ENCODE results near the gene PPP1R14C.

The PPP1R14C gene

DNA sequence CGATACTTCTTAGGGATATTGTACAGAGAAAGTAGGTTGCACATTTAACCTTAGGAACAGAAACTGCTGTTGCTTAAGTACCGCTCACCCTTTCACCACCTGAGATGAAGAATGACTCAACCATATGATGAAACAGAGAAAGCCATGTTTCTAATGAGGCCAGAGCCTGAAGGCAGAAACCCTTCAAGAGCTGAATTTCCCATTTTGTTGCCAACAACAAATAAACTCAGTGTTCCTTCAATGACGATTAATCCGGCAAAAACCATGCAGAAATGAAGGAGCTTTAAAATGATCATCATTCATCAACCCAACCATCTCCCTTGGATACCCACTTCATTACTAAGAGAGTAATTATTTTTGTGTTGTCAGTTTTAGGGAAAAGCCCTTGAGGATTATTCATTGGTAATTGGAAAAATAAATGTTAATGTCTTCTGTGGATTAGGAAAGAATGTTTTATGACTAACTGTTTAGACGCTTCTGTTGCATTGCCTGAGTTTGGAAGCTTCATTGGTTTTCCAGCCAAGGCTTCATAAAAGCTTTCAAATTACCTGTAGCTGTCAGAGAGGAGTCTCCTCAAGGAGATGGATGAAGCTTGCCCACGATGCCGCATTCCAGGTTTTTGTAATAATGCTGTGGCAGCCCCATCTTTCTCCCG lies 113.9 kb downstream of the PPP1R14C start:
- H3K4me3 ChIP-seq (replicated peaks; ENCODE audit: low read depth, low read length) = no peak overlapping the region
- no peak for DNase-seq (ENCODE audit: extremely low read depth, low read depth)
- no peak for TF ChIP-seq CTCF (IDR thresholded peaks at IDR 0.05; ENCODE audit: low read depth, low read length, missing control alignments)

DNA sequence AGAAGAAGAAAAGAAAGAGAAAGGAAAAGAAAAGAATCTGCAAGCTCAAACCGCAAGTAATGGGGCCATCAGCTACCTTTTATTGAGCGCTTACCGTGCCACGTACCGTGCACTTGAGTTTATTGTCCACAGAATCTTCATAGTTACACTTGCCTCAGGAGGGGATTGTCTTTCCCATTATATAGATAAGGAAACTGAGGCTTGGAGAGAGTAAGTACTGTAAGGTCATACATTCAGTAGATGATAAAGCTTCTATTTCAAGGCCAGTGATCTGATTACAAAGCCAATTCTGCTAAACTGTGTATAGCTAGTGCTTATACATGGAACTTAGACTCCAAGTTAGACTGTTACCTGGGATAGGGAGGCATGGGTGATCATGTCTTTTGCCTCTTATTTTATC lies 115.5 kb downstream of the PPP1R14C start:
- DNase-seq (ENCODE audit: extremely low read depth, low read depth) = no peak
- TF ChIP-seq CTCF (IDR thresholded peaks at IDR 0.05; ENCODE audit: low read depth, low read length, missing control alignments) = no peak
- H3K4me3 ChIP-seq (replicated peaks; ENCODE audit: low read depth, low read length) = no peak overlapping the region

DNA sequence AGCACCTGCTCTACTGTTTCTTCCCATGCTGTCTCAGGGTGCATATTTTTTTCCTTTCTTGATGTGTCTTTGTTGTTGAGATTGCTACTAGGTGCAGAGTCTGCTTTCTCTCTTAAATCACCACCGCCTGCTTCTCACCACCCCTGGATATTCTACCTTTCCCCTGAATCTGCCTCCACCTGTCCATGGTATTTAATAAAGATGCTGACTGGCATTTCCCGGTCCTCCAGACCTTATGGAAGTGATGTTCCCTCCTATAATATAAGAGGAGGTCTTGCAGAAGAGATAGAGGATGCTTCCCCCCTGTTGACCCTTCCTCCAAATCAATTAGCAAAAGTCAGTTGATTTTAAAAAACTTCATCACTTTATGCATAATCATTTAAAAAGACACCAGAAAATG lies 118.1 kb downstream of the PPP1R14C start:
- H3K4me3 ChIP-seq (replicated peaks; ENCODE audit: low read depth, low read length) = no peak overlapping the region
- TF ChIP-seq CTCF (IDR thresholded peaks at IDR 0.05; ENCODE audit: low read depth, low read length, missing control alignments) = no peak
- DNase-seq (ENCODE audit: extremely low read depth, low read depth) = no peak

DNA sequence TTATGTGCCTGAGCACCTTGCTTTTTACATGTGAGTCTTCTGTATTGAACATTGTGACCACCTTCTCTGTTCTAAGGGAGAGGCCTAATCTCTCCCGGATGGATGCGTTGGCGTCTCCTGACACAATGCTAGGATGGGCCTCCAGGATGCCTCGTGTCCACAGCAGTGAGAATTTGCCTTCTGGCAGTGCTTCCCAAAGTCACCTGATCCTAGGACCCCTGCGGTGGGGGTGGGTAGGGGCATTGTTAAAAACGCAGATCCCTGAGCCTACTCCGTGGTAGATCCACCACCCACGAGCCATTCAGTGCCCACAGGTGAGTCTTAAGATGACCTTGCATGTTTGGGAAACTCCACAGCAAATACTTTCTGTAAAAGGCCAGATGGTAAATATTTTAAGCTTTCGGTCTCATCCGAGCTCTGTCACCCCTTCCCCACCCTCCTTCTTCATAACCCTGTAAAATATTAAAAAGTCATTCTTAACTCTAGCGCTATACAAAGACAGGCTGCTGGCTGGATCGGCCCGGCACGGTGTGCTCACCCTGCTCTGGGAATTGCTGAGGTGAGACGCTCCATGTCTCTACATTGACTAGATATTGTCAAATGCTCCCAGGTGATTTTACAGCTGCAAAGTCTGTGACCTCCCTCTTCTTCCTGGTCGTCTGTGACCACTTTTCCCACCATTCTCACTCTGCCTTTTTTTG lies 119.3 kb downstream of the PPP1R14C start:
- DNase-seq (ENCODE audit: extremely low read depth, low read depth) = no peak
- H3K4me3 ChIP-seq (replicated peaks; ENCODE audit: low read depth, low read length) = no peak overlapping the region
- no peak for TF ChIP-seq CTCF (IDR thresholded peaks at IDR 0.05; ENCODE audit: low read depth, low read length, missing control alignments)

GRCh38 chr6:150263765-150264404 lies 121.0 kb downstream of the PPP1R14C start:
- no peak for TF ChIP-seq CTCF (IDR thresholded peaks at IDR 0.05; ENCODE audit: low read depth, low read length, missing control alignments)
- H3K4me3 ChIP-seq (replicated peaks; ENCODE audit: low read depth, low read length) = no peak overlapping the region
- no peak for DNase-seq (ENCODE audit: extremely low read depth, low read depth)

- DNase-seq (ENCODE audit: extremely low read depth, low read depth) = no peak
- no peak for TF ChIP-seq CTCF (IDR thresholded peaks at IDR 0.05; ENCODE audit: low read depth, low read length, missing control alignments)
- H3K4me3 ChIP-seq (replicated peaks; ENCODE audit: low read depth, low read length) = no peak overlapping the region
Observed at GRCh38 chr6:150266309-150266708, 123.5 kb downstream of the PPP1R14C start.

All from HFF-Myc (cell line).